Measurements from ENCODE around the gene PAGE1.

DNA sequence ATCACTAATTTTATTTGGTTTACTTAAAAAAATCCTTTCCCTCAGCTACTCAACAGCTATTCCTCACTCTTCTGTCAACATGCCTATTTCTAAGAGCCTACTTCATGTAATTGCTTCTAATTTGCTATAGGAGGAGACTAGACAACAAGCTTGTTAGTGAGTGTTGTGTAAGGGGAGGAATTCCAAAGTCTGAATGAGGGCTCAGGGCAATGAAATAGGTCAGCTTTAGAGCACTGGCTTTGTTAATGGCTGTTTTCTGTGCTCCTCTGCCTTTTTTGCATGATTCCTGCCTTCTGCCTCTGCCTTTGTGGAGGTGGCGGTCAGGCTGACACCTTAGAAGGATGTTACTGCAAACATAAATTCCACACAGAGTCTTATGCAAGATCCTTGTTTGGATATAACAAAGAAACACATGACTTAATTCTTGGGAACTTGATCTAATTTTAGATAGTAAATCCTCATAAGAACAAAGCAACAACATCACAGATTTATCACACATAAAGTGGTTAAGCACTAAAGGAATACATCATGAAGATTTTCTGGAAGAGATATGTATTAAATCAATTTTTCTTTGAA lies 15.0 kb upstream of the PAGE1 start:
- TF ChIP-seq, protein P1, sequence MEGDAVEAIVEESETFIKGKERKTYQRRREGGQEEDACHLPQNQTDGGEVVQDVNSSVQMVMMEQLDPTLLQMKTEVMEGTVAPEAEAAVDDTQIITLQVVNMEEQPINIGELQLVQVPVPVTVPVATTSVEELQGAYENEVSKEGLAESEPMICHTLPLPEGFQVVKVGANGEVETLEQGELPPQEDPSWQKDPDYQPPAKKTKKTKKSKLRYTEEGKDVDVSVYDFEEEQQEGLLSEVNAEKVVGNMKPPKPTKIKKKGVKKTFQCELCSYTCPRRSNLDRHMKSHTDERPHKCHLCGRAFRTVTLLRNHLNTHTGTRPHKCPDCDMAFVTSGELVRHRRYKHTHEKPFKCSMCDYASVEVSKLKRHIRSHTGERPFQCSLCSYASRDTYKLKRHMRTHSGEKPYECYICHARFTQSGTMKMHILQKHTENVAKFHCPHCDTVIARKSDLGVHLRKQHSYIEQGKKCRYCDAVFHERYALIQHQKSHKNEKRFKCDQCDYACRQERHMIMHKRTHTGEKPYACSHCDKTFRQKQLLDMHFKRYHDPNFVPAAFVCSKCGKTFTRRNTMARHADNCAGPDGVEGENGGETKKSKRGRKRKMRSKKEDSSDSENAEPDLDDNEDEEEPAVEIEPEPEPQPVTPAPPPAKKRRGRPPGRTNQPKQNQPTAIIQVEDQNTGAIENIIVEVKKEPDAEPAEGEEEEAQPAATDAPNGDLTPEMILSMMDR (conservative IDR thresholded peaks at IDR 0.05; ENCODE audit: low read depth, low read length): no peak
- TF ChIP-seq EZH2 (IDR thresholded peaks at IDR 0.05; ENCODE audit: low read length, unreplicated experiment): no peak
